DMS114 treated with DMSO at 0.1 percent for 48 hours (cell line): ENCODE measurements around the gene BRINP3.
"Not testable (repeated sequence)": the region's sequence is repeated elsewhere in the genome, so short reads cannot be mapped to it uniquely, and the experiment has no call there.

Experiments
- DNase-seq: peaks from one replicate; lab custom pipeline; 2025; ENCODE audit not compliant: unreplicated experiment; lab: John Stamatoyannopoulos, UW

The BRINP3 gene

DNA sequence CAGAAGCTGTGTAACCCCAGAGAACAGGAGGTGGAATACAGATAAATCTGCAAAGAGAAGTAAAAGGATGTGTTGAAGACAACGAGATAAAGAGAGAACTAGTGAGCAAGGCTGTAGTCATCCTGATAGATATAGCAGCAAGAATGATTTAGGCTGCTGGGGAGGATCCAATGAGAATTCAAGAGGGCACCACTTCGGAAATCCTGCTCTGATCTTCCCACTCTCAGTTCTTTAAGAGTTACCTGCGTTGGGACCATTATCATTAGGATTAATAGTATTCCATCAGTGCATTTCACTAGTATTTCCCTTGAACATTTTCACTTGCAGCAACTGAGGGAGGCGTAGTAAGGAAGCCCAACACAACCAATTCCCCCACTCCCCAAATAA lies at the start of gene BRINP3:
Gene BRINP3 (minus strand): TSS at position 103 of the 387 bp plus-strand sequence.
- DNase-seq = no peak

DNA sequence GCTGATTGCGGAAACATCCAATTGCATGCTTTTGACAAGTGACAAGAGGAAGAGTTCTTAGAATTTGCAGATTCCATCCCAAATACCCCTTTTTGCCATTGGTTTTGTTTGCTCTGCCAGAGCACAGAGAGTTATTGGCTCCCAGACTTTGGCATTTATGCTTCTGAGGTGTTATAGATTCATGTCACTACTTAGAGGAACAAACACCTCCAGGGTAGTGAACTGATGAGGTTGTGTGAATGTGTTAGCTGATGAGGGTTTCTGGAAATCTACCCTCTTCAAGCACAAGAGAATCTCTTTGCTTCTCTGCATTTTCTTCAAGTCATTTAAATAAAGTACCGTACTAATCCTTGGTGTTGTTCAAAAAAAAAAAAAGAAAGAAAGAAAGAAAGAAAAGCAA lies 33.9 kb upstream of the BRINP3 start:
- no peak for DNase-seq

- no peak for DNase-seq
These were observed 29.7 kb upstream of the BRINP3 start for GRCh38 chr1:190507357-190507756.

- DNase-seq = not testable (repeated sequence)
These were observed 26.9 kb upstream of the BRINP3 start for GRCh38 chr1:190504539-190504938.

DNA sequence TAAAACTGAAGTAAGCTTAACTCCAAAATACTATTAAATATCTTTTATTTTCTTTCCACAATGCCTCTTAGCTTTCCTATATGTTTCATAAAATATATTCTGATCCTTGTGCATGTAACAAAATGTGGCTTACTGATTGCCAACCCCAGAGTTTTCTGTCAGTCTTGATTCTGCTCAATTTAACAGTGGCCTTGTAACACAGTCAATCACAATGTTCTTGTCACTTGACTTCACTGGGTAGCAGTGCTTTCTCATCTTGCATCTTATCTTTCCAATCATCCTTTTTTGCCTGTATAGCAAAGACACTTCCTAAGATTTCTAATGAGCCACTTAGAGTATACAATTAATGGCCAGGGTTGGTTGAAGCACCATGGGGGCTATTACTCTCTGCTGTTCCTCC lies 19.9 kb upstream of the BRINP3 start:
- DNase-seq = no peak

DNA sequence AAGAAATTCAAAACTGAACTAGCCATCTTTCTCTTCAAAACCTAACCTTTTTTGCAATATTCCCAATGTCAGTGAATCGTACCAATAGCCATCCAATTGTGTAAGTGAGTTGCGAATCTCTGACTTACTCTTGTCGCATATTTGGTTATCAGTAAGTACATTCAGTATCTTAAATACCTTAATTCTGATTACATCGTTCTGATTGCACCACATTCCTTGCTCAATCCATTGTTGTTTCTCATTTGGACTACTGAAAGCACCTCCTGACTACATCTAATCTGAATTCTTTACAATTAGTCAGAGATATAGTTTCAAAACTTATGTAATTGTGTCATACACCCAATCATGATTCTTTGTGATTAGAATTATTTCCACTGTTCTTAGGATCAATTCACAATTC lies 16.8 kb upstream of the BRINP3 start:
- DNase-seq = no peak

DNA sequence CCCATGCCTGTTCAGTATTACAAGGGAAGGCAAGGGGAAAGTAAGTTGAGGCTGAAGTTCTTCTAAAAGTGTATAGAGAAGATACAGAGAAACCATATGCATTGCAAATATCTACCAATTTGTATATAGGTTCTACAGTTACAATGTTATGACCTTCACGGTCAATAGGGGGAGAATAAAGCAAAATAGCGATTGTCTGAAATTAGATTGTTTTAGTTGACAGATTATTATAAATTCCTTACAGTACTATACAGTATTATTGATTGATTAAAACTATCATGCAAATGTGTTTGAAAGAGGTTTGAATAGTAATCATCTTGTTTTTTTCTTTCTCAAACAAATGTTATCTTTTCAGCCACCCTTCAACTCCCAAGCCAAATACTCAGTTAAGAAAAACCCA lies 13.7 kb upstream of the BRINP3 start:
- DNase-seq = no peak

GRCh38 chr1:190484045-190484444 lies 6.4 kb upstream of the BRINP3 start:
- no peak for DNase-seq

GRCh38 chr1:190480231-190480630 lies 2.6 kb upstream of the BRINP3 start:
- no peak for DNase-seq

DNA sequence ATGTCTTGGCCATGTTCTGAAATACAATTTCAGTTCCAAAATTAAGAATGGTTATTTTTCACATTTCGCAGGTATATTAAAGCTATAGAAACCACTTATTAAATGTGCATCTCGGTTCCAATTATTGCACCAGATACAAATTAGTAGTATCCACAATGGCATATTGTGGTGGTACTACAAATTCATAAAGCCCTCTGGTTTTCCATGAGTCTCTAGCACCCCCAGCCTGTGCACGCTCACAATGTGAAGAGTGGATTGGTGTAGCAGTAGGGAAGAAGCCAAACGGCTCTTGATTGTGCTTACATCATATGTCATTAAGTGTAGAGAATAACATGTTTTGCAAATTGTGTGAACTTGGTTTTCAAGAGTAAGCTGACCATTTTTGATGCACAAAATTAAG lies 1.9 kb upstream of the BRINP3 start:
- no peak for DNase-seq

GRCh38 chr1:190479050-190479397 lies 1.4 kb upstream of the BRINP3 start:
- no peak for DNase-seq

DNA sequence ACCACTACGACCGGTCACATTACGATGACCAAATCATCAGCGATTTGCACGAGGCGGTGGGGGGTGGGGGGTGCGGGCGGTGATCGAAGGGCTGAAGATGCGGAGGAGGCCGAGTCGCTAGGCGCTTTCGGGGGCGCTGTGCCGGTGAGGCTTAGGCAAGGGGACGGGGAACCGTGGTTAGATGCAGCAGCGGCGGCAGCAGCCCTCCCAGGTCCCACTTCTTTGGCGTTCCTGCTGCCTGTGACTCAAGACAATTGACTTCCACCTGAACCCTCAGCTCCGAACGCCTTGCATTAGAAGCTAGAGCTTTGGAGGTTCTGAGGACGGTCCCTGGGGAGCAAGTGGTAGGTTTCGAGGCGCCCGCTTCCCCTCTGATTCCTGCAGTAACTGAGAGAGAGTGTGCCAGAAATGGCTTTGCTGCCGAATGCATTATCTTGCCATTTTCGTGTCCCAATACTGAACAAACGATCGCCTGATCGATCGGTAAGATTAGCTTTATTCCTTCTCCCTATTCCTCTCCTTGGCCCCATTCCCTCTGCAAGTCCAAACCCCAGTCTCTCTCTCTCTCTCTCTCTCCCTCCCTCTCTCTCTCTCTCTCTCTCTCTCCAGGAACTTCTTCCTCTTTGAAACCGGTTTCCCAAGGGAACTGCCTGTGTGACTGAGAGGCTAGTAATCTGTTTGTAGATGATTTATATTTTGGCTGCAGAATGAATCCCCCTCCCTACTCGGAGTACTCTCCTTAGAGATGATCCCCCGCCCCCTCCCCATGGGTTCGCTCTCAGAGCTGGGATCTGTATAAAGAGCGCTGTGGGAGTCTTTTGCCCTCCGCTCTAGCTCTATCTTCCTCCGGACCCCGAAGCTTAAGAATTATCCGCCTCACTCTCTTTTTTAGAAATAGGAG lies 735 bp upstream of the BRINP3 start:
- DNase-seq = no peak

- DNase-seq = no peak
These were observed 858 bp downstream of the BRINP3 start for GRCh38 chr1:190476806-190477205.

- DNase-seq = no peak
These were observed 1.3 kb downstream of the BRINP3 start for GRCh38 chr1:190476321-190476720.

GRCh38 chr1:190475421-190476141 lies 2.1 kb downstream of the BRINP3 start:
- DNase-seq = no peak

- DNase-seq = no peak
These were observed 2.9 kb downstream of the BRINP3 start for GRCh38 chr1:190474650-190475211.

GRCh38 chr1:190474010-190474409 lies 3.7 kb downstream of the BRINP3 start:
- no peak for DNase-seq

DNA sequence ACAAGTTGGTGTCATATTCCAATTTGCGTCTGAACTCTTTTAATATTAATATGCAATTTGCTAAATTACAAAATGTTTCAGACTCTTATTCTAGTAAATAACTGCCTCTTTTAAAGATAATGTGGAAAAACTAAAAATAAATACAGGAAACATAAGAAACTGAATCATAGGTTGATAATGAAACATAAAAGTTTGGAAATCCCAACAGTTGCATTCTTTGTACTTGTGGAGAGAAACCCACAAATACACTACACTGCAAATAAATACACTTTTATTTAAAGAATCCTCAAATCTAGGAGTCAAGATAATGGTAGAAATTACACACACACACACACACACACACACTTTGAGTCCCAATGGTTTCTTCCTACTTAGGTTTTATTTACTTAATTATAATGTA lies 5.2 kb downstream of the BRINP3 start:
- DNase-seq = no peak

- no peak for DNase-seq
These were observed 5.6 kb downstream of the BRINP3 start for GRCh38 chr1:190472042-190472441.

DNA sequence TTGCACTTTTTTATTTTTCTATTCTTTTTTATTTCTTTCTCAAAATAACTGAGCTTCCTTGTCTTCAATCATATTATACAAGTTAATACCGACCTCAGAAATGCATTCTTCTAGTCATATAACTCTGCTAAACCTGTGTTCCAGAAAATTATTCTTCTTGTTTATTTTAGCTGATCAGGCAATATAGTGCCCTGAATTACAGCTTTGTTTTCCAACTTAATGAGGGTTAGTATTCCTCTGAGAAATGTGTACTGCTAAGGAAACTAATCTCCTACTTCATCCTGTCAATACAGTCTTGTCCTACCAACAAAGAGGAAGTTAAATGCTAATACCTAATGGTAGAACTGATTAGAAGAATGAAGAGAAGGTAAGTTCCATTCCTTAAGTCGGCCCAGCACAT lies 13.0 kb downstream of the BRINP3 start:
- DNase-seq = no peak

- DNase-seq = no peak
These were observed 21.5 kb downstream of the BRINP3 start for GRCh38 chr1:190456129-190456528.

DNA sequence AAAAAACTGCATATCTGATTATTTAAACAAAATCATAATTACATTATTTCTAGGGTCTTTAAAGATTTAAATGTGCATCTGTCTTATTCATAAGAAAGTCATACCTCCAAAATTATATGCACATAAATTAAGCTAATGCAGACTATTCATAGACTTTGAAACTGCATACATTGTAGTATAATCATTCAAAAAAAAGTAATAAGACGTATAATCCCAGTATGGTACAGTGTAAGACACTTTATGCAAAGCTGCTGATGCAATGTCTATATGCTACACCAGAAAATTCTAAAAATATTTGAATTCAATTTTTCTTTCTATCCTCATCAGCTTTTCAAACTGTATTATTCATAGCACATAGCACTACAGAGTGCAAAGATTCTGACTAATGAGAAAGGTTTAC lies 22.0 kb downstream of the BRINP3 start:
- DNase-seq = no peak
